Epithelial cell of esophagus (primary cell): ENCODE data around the gene SLC39A11.

Experiments used
- DNase-seq: peaks from one replicate; pipeline ENCODE4 v3.0.0; 2010; ENCODE audit warnings: low read depth
- H3K4me3 ChIP-seq: 2 replicates; pipeline ENCODE4 v1.5.1; 2011; ENCODE audit warnings: mild to moderate bottlenecking, low read length, control low read depth
- CTCF ChIP-seq: IDR thresholded peaks from 2 replicates; pipeline ENCODE4 v1.5.1; 2011; ENCODE audit warnings: low read depth, mild to moderate bottlenecking, low read length, control low read depth, inconsistent platforms; ENCODE audit not compliant: insufficient read depth; ENCODE audit errors: missing control alignments

SLC39A11 gene

GRCh38 chr17:72972263-72972951 lies 120.1 kb downstream of the SLC39A11 start:
- TF ChIP-seq CTCF, result no peak
- no peak overlapping the region for H3K4me3 ChIP-seq

GRCh38 chr17:72971226-72971880 lies 121.1 kb downstream of the SLC39A11 start:
- TF ChIP-seq CTCF, result no peak
- H3K4me3 ChIP-seq, result no peak overlapping the region
- DNase-seq, result no peak

More at GRCh38 chr17:72972263-72972951, 120.1 kb downstream of the SLC39A11 start:
- no peak for DNase-seq

- TF ChIP-seq CTCF, result no peak
- no peak overlapping the region for H3K4me3 ChIP-seq
- DNase-seq, result no peak
Observed at GRCh38 chr17:72970797-72971196, 121.7 kb downstream of the SLC39A11 start.

GRCh38 chr17:72970246-72970645 lies 122.2 kb downstream of the SLC39A11 start:
- DNase-seq, result no peak
- no peak overlapping the region for H3K4me3 ChIP-seq
- TF ChIP-seq CTCF, result no peak

GRCh38 chr17:72969293-72969906 lies 123.1 kb downstream of the SLC39A11 start:
- no peak for DNase-seq
- H3K4me3 ChIP-seq, result no peak overlapping the region
- TF ChIP-seq CTCF, result no peak

- no peak for DNase-seq
- H3K4me3 ChIP-seq, result no peak overlapping the region
- TF ChIP-seq CTCF, result no peak
Observed at GRCh38 chr17:72968798-72969197, 123.7 kb downstream of the SLC39A11 start.
